ENCODE data around the gene ZNF311. TPM values are rescaled to one million over a fixed set of nuclear protein-coding genes. Genes with fewer than 3 reads are reported as not detected.

The ZNF311 gene
- polyA plus RNA-seq (2013) = 0.53 and 0.67 TPM in 2 replicates

DNA sequence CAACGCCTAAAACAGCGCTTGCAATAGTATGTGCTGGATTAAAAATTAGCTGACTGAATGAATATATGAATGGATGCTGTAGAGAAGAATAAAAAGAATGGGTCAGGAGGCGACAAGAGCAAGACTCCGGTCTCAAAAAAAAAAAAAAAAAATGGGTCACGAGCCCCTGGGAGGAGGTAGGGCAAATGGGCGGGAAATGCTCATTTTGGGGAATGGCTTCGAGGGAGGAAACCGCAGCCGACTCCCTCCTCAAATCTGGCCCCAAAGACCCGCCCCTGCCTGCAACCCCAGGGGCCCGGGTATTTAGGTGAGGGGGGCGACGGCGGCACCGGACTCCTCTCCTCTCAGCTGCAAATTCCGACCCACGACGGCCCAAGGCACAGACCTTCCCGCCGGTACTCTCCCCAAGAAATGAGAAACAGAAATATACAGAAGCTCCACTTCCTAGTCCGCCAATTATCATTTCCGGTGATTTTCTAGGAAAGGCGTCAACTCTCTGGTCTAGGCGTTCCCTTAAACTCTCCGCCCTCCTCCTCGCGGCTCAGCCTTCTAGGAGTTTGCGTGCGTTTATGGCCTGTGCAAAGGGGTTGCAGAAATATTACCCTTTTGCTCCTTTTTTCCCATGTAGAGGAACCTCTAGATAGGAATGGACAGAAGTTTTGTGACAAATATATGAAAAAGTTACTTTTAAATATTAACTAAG is at the start of gene ZNF311:
Gene ZNF311, minus strand, starts transcription at position 133 of the 703 bp plus-strand sequence. CDS start 1,361 bp downstream, outside the sequence.
- Histone ChIP-seq H3K18ac (ENCODE audit: low read length) (no peak within 1 kb of the TSS), H2AFZ (ENCODE audit: insufficient read depth, low read length, poor library complexity) (peak within 1 kb of the TSS; percentile 59), H2BK120ac (ENCODE audit: insufficient read depth, low read length, poor library complexity) (no peak within 1 kb of the TSS), H3K79me2 (ENCODE audit: control insufficient read depth, insufficient read depth, low read length, poor library complexity) (no peaks in the 10 kb centered on the region), H3K4me3 (ENCODE audit: low read depth, low read length) (peak within 1 kb of the TSS; percentile 71), H3K4me2 (ENCODE audit: low read length) (peak within 1 kb of the TSS; percentile 73), H3K4me1 (ENCODE audit: control insufficient read depth in 1 of 2, insufficient read depth in 2 of 2, low read length in 2 of 2) (no peaks in the 10 kb centered on the region), H3K4ac (ENCODE audit: low read depth, low read length) (no peak within 1 kb of the TSS), H3K14ac (ENCODE audit: low read length) (no peak within 1 kb of the TSS), H2BK12ac (ENCODE audit: low read length) (no peak within 1 kb of the TSS), H3K27ac (ENCODE audit: low read depth, low read length) (no peak within 1 kb of the TSS), H3K79me1 (ENCODE audit: low read length) (peaks cover 2% of the 10 kb centered on the region), H4K12ac (ENCODE audit: low read depth, low read length) (peak within 1 kb of the TSS; percentile 51), H2AK5ac (ENCODE audit: low read length) (no peak within 1 kb of the TSS), H3K36me3 (ENCODE audit: control insufficient read depth in 1 of 2, insufficient read depth in 2 of 2, low read length in 2 of 2) (no peaks in the 10 kb centered on the region), H3K27me3 (ENCODE audit: insufficient read depth, low read length) (no peaks in the 10 kb centered on the region), H3K23ac (ENCODE audit: low read length) (no peak within 1 kb of the TSS), H3K9me3 (ENCODE audit: insufficient read depth, low read depth, low read length) (no peaks in the 10 kb centered on the region), H3K9ac (ENCODE audit: low read length) (no peak within 1 kb of the TSS), H2BK5ac (ENCODE audit: low read depth, low read length, poor library complexity) (no peak within 1 kb of the TSS), H4K91ac (ENCODE audit: low read depth, low read length) (peak within 1 kb of the TSS; percentile 85), H4K8ac (ENCODE audit: low read depth, low read length) (peak within 1 kb of the TSS; percentile 96)
- whole genome bisulfite sequencing (ENCODE audit: extremely low coverage, insufficient coverage, insufficient read length) = no CpG with 5 or more reads among the region's 29 CpGs
- peak; percentile 10 to 64 for DNase-seq

DNA sequence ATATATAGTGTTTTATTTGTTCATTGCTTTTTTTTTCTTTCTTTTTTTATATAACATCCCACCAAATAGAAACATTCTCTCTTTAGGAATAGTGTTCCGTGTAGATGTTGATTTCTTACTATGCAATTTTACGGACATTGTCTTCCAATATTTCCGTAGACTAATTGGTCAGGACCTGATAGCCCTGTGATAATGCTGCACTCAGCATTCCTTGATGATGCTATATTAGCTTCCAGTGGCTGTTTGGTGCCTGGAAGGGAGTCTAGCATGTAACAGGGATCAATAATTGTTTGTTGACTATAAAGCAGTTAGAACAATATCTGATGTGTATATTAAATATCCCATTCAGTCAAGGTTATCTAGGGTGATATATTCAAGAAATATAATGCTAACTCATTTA is 46.6 kb upstream of the ZNF311 start:
- H3K79me1 ChIP-seq (ENCODE audit: low read length) = no peaks in the 10 kb centered on the region
- no peak overlapping the region for H4K8ac ChIP-seq (ENCODE audit: low read depth, low read length)
- H3K9ac ChIP-seq (ENCODE audit: low read length) = no peak overlapping the region
- no peak overlapping the region for H2BK12ac ChIP-seq (ENCODE audit: low read length)
- no peaks in the 10 kb centered on the region for H3K27me3 ChIP-seq (ENCODE audit: insufficient read depth, low read length)
- H3K79me2 ChIP-seq (ENCODE audit: control insufficient read depth, insufficient read depth, low read length, poor library complexity) = no peaks in the 10 kb centered on the region
- no peak overlapping the region for H2BK5ac ChIP-seq (ENCODE audit: low read depth, low read length, poor library complexity)
- H2BK120ac ChIP-seq (ENCODE audit: insufficient read depth, low read length, poor library complexity) = no peak overlapping the region
- no peak overlapping the region for H3K14ac ChIP-seq (ENCODE audit: low read length)
- H4K12ac ChIP-seq (ENCODE audit: low read depth, low read length) = no peak overlapping the region
- no peak overlapping the region for H3K27ac ChIP-seq (ENCODE audit: low read depth, low read length)
- no peak overlapping the region for H4K91ac ChIP-seq (ENCODE audit: low read depth, low read length)
- no peaks in the 10 kb centered on the region for H3K36me3 ChIP-seq (ENCODE audit: control insufficient read depth in 1 of 2, insufficient read depth in 2 of 2, low read length in 2 of 2)
- H3K4me2 ChIP-seq (ENCODE audit: low read length) = no peak overlapping the region
- no peak overlapping the region for H3K4ac ChIP-seq (ENCODE audit: low read depth, low read length)
- no peak overlapping the region for H3K23ac ChIP-seq (ENCODE audit: low read length)
- DNase-seq = no peak
- H2AFZ ChIP-seq (ENCODE audit: insufficient read depth, low read length, poor library complexity) = no peak overlapping the region
- no peak overlapping the region for H2AK5ac ChIP-seq (ENCODE audit: low read length)
- no CpG with 5 or more reads among the region's 3 CpGs for WGBS (ENCODE audit: extremely low coverage, insufficient coverage, insufficient read length)
- H3K4me3 ChIP-seq (ENCODE audit: low read depth, low read length) = no peak overlapping the region
- no peaks in the 10 kb centered on the region for H3K9me3 ChIP-seq (ENCODE audit: insufficient read depth, low read depth, low read length)
- H3K18ac ChIP-seq (ENCODE audit: low read length) = no peak overlapping the region
- H3K4me1 ChIP-seq (ENCODE audit: control insufficient read depth in 1 of 2, insufficient read depth in 2 of 2, low read length in 2 of 2) = no peaks in the 10 kb centered on the region

DNA sequence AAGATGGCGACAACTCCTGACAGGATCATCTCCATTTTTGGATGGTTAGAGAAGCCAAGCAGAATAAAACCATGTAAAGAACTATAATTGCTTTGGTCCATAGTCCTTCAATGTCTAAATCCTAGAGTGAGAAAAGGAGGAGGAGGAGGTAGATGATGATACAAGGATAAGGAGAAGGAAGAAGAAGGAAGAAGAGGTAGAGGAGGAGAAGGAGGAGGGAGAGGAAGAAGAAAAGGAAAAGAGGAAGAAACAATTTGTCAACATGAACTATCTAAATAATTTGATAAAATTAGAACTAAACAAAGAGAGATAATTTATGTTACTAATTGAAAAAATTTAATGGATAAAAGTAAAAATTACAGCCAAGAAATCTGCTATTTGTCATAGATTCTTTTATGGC is 40.0 kb upstream of the ZNF311 start, which contains the start of gene OR2W1:
Gene OR2W1, minus strand, starts transcription at position 101 of the 400 bp plus-strand sequence. Its CDS starts 0 bp downstream, at position 101.
- Histone ChIP-seq H4K12ac (ENCODE audit: low read depth, low read length) (no peak within 1 kb of the TSS), H3K18ac (ENCODE audit: low read length) (no peak within 1 kb of the TSS), H4K91ac (ENCODE audit: low read depth, low read length) (no peak within 1 kb of the TSS), H3K27me3 (ENCODE audit: insufficient read depth, low read length) (no peaks in the 10 kb centered on the region), H2AK5ac (ENCODE audit: low read length) (no peak within 1 kb of the TSS), H3K23ac (ENCODE audit: low read length) (no peak within 1 kb of the TSS), H3K9me3 (ENCODE audit: insufficient read depth, low read depth, low read length) (no peaks in the 10 kb centered on the region), H3K14ac (ENCODE audit: low read length) (no peak within 1 kb of the TSS), H3K4me1 (ENCODE audit: control insufficient read depth in 1 of 2, insufficient read depth in 2 of 2, low read length in 2 of 2) (no peaks in the 10 kb centered on the region), H3K4me3 (ENCODE audit: low read depth, low read length) (no peak within 1 kb of the TSS), H3K36me3 (ENCODE audit: control insufficient read depth in 1 of 2, insufficient read depth in 2 of 2, low read length in 2 of 2) (no peaks in the 10 kb centered on the region), H3K79me1 (ENCODE audit: low read length) (no peaks in the 10 kb centered on the region), H2AFZ (ENCODE audit: insufficient read depth, low read length, poor library complexity) (no peak within 1 kb of the TSS), H2BK120ac (ENCODE audit: insufficient read depth, low read length, poor library complexity) (no peak within 1 kb of the TSS), H3K4ac (ENCODE audit: low read depth, low read length) (no peak within 1 kb of the TSS), H2BK12ac (ENCODE audit: low read length) (no peak within 1 kb of the TSS), H3K9ac (ENCODE audit: low read length) (no peak within 1 kb of the TSS), H3K79me2 (ENCODE audit: control insufficient read depth, insufficient read depth, low read length, poor library complexity) (no peaks in the 10 kb centered on the region), H3K4me2 (ENCODE audit: low read length) (no peak within 1 kb of the TSS), H4K8ac (ENCODE audit: low read depth, low read length) (no peak within 1 kb of the TSS), H3K27ac (ENCODE audit: low read depth, low read length) (no peak within 1 kb of the TSS), H2BK5ac (ENCODE audit: low read depth, low read length, poor library complexity) (no peak within 1 kb of the TSS)
- no CpG with 5 or more reads among the region's 1 CpG for WGBS (ENCODE audit: extremely low coverage, insufficient coverage, insufficient read length)
- no peak for DNase-seq

DNA sequence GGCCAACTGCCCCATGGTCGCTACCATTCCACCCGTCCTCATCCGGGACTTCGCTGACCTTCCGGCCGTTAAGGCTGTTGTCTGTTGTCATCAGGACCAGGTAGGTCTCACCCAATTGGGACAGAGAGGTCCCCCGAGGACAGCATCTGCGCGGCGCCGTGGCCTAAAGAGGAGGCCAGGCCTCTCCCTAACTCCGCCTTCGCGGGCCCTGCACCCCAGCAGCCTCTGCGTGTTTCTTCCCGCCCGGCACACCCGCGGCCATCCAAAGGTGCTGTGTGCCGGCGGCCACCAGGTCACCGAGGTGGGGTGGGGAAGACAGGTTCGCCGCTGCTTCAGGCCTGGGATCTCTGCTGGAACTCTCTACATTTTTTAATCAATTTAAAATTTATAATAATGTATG is 30.8 kb upstream of the ZNF311 start:
- Histone ChIP-seq H4K12ac (ENCODE audit: low read depth, low read length) (no peak overlapping the region), H3K27me3 (ENCODE audit: insufficient read depth, low read length) (no peaks in the 10 kb centered on the region), H2BK120ac (ENCODE audit: insufficient read depth, low read length, poor library complexity) (no peak overlapping the region), H3K23ac (ENCODE audit: low read length) (no peak overlapping the region), H3K79me1 (ENCODE audit: low read length) (no peaks in the 10 kb centered on the region), H3K14ac (ENCODE audit: low read length) (no peak overlapping the region), H3K36me3 (ENCODE audit: control insufficient read depth in 1 of 2, insufficient read depth in 2 of 2, low read length in 2 of 2) (no peaks in the 10 kb centered on the region), H3K9ac (ENCODE audit: low read length) (no peak overlapping the region), H3K79me2 (ENCODE audit: control insufficient read depth, insufficient read depth, low read length, poor library complexity) (no peaks in the 10 kb centered on the region), H3K9me3 (ENCODE audit: insufficient read depth, low read depth, low read length) (peaks cover 2% of the 10 kb centered on the region), H4K8ac (ENCODE audit: low read depth, low read length) (no peak overlapping the region), H3K27ac (ENCODE audit: low read depth, low read length) (no peak overlapping the region), H2AFZ (ENCODE audit: insufficient read depth, low read length, poor library complexity) (no peak overlapping the region), H3K4me3 (ENCODE audit: low read depth, low read length) (no peak overlapping the region), H3K4ac (ENCODE audit: low read depth, low read length) (no peak overlapping the region), H3K4me2 (ENCODE audit: low read length) (no peak overlapping the region), H2BK5ac (ENCODE audit: low read depth, low read length, poor library complexity) (no peak overlapping the region), H4K91ac (ENCODE audit: low read depth, low read length) (no peak overlapping the region), H2BK12ac (ENCODE audit: low read length) (no peak overlapping the region), H3K18ac (ENCODE audit: low read length) (no peak overlapping the region), H3K4me1 (ENCODE audit: control insufficient read depth in 1 of 2, insufficient read depth in 2 of 2, low read length in 2 of 2) (no peaks in the 10 kb centered on the region), H2AK5ac (ENCODE audit: low read length) (no peak overlapping the region)
- no peak for DNase-seq
- whole genome bisulfite sequencing (ENCODE audit: extremely low coverage, insufficient coverage, insufficient read length) = no CpG with 5 or more reads among the region's 24 CpGs

Data from trophoblast cell (in vitro differentiated cells and primary cell).